HG02870 (cell line): Measurements from ENCODE around the gene HOXA10.

Experiments
- ATAC-seq: cut with Tn5 transposase; IDR thresholded peaks from one replicate; pipeline ENCODE4 v1.9.1; 2021; ENCODE audit warnings: mild to moderate bottlenecking, moderate library complexity; ENCODE audit not compliant: unreplicated experiment

The HOXA10 gene

DNA sequence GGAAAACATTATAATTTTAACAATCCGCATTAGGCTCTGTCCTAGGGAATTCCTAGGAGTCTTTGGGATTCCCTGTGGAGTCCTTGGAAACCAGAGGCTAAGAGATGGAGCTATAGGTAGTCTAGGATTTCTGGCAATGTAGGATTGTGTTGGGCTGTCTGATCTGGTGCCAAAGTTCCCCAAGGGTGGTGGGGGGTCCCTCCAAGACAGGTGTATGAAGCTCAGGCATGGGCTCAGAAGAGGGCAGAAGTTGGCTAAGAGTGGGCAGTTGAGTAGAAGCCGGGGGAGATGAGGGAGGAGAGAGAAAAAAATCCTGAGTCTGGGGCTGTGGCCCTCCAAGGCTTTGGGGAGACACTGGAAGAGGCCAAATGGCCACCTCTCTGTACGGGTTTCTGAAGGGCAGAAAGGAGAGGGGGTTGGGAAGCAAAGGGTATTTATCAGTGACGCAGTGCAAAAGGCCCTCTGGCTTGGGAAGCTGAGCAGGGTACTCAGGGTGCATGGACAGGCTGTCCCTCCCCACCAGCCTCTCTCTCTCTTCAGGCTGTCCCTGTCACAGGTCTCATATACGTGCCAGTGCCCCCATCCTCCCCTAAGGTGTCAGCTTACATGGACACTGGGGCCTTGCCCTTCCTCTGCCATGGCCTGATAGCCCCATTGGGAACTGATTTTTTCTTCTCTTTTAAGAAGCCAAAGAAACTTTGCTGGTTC lies 27.5 kb downstream of the HOXA10 start:
- ATAC-seq = no peak

DNA sequence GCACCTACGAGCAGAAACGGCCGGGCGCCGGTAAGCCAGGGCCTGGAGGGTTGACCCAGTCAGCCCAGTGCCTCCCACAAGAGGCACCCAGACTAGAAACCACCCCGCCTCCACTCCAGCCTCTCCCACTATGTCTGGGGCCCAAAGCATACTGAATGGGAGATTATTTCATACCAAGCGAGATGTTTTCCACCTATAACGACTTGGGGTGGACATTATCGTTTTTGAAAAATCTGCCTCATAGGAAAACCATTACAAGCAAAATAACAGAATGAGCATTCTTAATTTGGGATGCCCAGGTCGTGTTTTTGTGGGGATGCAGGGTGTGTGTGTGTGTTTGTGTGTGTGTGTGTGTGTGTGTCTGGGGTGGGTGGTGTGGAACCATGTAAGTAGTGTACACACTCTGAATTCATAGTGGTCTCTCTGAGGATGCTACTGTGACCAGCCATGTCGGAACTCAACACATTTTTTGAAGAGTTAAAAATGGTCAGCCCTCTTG lies 28.2 kb downstream of the HOXA10 start:
- ATAC-seq = no peak

DNA sequence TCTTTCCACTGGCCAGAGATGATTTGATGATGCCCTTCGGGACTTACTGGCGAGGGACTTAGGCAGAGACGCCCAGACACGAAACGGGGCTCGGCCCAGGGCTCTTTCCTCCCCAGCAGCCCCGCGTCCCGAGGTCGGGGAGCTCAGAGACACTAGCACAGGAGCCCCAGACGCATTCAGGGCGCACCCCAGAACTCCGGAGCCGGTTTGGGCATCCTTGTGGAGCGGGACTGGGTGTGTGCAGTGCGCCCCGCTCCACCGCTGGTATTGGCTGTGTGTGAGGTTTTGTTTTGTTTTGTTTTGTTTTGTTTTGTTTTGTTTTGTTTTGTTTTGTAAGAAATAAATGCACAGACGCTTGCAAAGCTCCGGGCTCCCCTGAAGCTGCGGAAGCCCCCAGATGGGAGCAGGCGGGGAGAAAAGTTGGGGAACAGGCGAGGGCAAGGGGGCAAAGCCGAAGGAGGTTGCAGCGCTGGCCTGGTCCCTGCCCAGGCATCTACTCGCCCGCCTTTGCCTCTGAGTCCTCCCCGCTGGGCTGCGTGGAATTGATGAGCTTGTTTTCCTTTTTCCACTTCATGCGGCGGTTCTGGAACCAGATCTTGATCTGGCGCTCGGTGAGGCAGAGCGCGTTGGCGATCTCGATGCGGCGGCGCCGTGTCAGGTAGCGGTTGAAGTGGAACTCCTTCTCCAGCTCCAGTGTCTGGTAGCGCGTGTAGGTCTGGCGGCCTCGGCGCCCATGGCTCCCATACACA lies 28.8 kb downstream of the HOXA10 start:
- ATAC-seq = no peak

DNA sequence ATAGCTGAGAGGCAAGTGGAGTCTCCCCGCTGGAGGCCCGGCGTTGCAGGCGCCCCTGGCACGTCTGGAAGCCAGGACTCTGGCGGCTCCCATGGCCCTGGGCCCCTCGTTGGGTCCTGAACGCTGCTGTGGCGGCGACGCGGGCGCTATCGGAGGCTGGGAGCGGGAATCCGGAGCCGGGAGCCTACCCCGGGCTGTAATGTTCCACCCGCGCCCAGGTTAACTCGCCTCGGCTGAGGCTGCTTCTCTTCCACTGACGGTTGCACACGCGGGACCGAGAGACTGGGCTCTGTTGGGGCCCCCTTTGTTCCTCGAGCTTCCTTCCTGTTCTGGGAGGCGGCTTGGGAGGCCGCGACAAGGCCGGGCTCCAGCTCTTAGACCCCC lies 29.3 kb downstream of the HOXA10 start:
- ATAC-seq = no peak

DNA sequence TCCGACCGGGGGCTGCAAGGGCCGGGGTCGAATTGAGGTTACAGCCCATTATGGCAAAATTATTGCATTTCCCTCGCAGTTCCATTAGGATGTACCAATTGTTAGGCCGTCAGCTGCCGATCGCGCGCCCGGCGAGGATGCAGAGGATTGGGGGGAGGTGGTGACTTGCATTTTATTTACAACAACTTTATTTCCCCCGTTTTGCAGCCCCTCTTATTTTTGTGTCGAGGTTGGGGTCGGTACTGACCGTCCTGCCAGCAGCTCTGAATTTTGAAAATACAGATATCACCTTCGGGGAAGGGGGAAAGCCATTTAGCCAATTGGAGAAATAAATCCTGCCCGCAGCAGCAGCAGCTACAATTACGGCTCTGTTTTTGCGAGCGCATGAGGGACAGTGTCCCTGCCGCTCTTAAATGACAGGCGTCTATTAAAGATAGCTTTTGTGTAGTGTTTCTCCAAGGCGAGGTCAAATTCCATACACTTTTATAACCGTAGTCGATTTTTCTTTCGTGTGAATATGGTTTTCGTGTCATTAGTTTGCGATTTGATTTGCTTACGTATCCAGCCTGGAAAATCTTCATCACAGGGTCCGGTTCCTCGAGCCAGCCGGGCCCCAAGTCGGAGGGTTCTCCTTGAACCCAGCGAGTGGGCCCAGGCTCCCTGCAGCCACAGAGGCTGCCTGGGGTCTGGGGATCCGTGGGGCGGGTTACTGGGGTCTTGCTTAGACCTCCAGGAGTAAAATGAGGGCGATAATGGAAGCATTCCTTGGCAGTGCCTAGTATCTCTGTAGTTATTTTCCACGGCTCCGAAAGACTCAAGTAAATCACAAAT lies 30.0 kb downstream of the HOXA10 start:
- ATAC-seq = no peak

DNA sequence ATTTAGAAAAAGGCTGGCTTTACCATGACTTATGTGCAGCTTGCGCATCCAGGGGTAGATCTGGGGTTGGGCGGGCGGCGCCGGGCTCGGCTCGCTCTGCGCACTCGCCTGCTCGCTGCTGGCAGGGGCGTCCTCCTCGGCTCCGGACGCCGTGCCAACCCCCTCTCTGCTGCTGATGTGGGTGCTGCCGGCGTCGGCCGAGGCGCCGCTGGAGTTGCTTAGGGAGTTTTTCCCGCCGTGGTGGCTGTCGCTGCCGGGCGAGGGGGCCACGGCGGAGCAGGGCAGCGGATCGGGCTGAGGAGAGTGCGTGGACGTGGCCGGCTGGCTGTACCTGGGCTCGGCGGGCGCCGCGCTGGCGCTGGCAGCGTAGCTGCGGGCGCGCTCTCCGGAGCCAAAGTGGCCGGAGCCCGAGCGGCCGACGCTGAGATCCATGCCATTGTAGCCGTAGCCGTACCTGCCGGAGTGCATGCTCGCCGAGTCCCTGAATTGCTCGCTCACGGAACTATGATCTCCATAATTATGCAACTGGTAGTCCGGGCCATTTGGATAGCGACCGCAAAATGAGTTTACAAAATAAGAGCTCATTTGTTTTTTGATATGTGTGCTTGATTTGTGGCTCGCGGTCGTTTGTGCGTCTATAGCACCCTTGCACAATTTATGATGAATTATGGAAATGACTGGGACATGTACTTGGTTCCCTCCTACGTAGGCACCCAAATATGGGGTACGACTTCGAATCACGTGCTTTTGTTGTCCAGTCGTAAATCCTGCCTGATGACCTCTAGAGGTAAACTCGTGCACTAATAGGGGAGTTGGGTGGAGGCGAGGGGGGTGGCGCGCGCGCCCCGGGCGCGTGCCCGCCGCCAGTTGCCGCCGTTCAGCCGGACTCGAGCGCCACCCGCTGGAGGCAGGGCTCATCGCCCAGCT lies 30.8 kb downstream of the HOXA10 start, which contains the start of gene HOXA5:
TSS of gene HOXA5 (minus strand) at position 659 of the 927 bp plus-strand sequence. CDS start at position 585, 74 bp downstream.
- no peak for ATAC-seq

DNA sequence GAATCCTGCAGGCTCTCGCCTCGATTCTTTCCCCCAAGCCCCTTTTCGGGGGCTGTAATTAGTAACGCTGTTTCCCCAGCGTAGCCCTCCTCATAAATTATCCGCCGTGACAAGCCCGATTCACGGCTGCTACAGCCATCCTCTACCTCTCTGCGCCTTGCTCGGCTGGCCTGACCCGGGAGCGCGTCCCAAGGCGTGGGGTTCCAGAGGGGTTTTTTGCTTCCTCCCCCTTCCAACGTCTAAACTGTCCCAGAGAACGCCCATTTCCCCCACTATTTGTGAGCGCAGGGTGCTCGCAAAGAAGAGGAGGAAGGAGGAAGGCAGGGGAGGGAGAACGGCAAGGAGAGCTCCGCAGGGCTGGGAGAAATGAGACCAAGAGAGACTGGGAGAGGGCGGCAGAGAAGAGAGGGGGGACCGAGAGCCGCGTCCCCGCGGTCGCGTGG lies 31.5 kb downstream of the HOXA10 start:
- ATAC-seq = no peak

DNA sequence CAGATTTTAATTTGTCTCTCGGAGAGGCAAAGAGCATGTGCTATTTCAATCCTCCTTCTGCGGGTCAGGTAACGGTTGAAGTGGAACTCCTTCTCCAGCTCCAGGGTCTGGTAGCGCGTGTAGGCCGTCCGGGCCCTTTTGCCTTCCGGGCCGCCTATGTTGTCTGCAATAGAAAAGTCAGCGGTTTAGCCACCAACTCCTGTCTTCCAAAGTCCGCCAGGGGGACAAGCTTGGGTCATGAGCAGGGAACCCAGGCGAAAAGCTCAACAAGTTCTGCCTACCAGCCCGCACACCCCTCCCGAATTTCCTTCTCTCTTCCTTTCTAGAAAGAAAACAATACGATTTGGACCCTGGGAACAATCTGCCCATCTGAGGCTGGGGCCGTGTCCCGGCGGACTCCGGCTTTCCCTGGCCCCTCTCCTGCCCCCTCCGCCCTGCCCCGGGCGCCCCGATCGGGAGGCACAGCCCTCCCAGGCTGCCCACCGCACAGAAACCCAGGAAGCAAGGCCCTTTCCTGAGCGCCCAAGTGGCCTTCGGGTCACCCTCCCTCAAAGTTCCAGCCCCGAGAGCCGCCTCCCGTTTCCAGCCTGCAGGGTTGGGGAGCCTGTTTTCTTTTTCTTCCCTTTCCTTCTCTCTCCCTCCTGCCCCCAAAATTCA lies 32.1 kb downstream of the HOXA10 start:
- ATAC-seq = no peak

DNA sequence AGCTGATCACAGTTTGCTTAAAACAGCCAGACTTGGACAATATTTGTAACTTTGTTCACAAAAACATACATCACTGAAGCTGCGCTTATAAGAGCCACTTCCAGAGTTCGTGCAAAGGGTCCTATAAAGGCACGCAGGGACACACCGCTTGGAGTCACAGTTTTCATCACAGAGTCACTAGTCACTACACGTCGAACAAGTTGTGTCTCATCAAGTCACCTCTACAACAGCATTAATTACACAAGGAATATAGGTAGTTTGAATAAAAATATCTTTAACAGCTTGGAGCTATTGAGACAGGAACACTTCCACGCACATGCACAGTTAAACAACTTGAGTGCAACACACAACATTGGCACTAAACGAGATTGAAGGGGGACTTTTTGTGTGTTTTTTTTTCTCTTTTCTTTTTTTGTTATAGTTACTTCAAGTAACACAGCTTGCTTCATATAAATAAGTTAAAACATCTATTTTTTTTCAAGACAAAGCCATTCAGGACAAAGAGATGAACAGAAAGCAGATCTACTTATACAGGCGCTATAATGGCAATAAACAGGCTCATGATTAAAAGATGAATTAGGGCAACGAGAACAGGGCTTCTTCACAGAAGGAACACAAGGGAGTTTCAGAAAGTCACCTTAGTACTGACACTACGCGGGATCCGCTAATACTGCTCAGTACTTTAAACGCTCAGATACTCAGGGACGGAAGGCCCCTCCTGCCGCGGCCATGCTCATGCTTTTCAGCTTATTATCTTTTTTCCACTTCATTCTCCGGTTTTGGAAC lies 32.8 kb downstream of the HOXA10 start:
- no peak for ATAC-seq

DNA sequence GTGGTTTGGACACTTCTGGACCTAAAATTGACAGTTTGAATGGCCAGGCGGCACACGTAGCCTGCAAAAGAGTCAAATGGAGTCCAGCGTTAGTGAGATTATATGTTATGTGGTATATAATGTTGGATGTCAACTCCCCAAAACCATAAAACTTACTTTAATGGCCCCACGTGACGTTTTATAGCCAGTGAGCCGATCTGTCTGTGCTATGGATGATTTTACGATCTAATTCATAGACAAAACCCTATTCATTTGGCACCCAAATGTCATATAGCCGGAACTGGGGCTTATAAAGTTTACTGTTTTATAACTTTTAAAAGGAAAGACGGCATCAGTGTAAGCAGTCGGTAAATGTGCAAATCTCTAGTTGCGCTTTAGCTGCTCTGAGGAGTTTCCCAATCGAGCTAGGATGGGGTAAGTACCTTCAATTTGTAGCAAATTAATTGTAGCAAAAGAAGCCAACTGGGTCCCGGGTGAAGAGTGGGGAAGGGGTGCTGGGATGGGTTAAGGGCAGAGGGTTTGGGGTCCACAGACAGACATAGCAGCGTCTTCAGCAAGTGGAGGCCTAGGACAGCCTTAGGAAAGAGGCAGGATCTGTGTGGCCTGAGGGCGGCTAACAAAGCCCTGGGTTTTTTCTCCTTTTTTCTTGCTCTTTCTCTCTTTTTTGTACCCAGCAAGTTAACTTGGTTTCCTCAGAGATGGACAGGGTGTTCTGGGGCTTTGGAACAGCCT lies 33.8 kb downstream of the HOXA10 start:
- ATAC-seq = no peak

DNA sequence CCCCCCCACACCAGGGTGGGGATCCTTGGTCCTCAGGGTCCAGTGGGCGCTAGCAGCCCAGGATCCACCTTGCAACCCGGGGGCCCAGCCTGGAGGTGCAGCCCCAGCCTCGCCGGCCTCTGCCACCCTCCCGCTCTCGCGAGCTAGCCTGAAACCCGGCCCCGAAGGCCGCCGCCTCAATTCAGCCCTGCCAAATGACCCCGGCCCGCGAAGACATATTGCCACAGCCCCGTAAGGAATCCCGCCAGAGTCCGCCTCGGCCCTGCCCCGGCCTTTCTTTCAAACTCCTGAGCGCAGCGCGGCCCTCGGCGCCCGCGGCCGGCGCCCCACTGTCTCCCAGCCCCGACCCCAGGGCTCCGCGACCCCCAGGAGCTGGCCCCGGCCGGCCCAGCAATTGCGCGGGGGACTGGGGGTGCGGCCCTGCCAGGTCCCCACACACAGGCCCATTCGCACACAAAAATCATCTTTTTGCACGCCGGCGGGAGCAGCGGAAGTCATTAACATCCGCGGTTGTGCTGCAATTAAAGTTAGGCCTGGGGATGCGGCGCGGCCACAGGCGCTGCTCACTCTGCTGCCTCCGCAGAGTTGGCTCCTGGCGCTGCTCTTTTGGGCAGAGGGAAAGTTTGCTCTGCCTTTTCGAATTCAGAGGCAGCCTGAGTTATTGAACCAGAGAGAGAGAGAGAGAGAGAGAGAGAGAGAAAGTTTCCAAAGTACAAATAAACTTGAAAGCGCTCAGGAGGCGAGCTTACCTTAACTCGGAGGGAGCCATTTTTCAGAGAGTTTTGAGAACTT lies 34.6 kb downstream of the HOXA10 start:
- ATAC-seq = no peak

DNA sequence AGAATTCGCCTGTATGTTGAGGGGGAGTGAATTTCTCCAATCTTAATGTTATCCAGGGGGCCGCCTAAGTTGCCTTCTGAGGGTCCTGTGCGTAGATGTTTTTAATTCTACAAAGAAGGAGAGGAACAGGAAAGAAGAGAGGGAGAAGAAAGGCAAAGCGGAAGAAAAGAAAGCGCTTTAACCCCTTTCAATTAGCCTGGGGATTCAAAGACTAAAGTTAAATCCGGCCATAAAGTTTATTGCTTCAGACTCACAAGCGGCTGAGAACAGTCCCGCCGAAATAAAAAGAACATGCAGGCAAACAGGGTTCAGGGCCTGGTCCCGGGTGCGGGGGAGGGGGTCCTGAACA lies 35.2 kb downstream of the HOXA10 start:
- no peak for ATAC-seq

DNA sequence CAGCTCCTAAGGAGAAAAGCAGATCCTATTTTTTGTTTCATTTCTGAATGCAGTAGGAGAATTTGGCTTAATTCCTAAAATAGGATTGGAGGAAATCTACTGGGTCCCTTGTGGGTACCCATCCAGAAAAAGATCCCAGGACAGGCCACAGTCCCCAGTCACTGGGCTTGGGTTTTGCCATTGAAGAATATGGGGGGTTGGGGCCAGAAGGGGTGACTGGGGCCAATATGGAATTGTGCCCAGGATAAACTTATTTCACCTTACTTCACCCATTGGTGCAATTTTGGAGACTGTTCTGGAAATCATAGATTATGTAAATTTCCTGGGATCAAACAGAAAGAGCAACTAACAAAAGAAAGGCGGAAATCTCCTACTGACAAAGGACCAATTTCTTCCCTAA lies 35.6 kb downstream of the HOXA10 start:
- ATAC-seq = no peak

DNA sequence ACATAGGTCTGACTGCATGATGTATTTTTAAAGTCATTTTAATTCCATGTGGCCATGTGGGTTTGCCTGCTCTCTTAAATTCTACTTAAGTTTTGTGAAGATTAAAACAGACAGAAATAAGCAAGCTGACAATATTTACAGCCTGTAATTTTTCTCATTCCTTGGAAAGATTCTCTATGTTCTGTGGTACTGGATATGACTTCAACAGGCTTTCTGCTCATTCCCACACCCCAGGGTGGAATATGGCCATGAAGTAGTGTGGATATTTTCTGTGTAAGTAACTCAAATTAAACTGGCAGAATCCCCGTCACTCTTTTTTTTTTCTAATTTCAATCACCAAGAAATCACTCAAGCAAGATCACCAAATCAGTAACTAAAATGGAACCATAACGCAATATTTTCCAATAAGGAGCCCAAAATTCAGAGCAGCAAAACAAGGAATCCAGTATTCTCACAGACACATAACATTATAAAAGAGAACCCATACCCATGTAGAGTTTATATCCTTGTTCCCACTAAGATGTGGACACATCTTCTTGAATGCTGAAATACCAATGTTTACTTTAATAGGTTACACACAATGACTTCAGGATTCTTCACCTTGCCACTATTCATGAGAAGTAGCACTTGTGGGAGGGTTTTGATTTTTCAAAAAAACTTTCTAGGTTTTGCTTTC lies 36.3 kb downstream of the HOXA10 start:
- ATAC-seq = no peak

DNA sequence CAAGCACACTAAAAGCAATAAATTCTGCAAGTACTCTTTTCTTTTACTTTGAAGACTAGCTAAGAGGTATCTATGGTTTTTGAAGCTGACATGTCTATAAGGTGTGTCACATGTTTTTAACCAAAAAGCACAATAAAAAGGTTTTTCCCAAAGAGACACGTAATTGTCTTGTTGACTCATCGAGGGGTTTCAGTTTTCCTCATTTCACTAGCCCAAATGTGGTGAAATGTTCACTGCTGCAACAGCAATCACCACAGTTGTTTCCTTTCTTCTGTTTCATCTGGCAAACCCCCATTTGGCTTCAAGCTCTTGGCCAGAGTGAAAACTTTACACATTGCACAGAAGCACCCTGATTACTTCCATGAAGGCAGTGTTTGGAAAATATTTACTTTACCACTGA lies 39.7 kb downstream of the HOXA10 start:
- ATAC-seq = no peak

DNA sequence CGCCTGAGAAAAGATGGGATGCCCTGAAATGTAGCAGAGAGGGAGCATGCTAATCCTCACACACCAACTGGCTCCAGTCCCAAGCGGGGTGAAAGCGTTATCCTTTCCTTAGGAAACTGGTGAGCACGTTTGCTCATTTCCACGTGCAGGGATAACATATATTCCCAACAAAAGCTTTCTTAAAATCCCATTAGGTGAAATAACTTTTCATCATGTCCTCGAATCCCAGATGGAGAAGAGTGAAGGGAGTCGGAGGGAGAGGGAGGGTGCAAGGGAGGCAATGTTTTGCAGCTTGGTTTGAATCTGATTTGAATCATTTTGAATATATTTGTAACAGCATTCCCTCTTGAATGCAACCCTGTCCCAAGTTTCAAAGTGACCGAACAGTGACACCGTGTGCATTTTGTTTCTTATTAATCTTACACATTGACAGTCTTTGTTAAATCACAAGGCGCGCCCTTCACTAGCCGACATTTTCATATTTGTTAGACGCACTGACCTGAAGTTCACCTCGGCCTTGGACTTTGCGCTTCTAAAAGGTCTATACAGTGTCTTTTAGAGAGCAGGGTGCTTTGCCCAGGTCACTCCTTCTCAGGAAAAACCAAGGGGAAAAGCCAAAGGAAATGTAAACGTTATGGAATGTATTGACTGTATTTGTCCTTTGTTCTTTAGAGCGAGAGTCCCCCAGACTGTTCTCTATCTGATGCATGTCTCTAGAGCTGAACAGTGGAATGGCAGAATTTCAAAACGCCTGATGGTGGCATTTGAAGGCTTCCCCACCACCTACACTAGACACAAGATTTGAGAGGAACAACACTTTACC lies 40.5 kb downstream of the HOXA10 start:
- ATAC-seq = no peak
